Uterus (tissue), 4 donors: ENCODE results near the gene MYH7. TPM values are rescaled to one million over a fixed set of nuclear protein-coding genes. Genes with fewer than 3 reads are reported as not detected.

ENCODE experiments used
- DNase-seq, 2 donors: peaks; one replicate each; pipeline ENCODE4 v3.0.0-alpha.2; 2019 to 2020
- H3K27ac ChIP-seq, 2 donors: fragments of 200-600 bp; sonication (generic); 1 replicate in 1 of 2; 2 replicates in 1 of 2; pipeline ENCODE4 v1.5.1; 2016 to 2018
- H3K27me3 ChIP-seq, 2 donors: fragments of 200-600 bp; sonication (generic); one replicate each; pipeline ENCODE4 v1.5.1; 2018 to 2019; ENCODE audit warnings: control low read depth in 1 of 2
- H3K36me3 ChIP-seq, 2 donors: fragments of 200-600 bp; sonication (generic); one replicate each; pipeline ENCODE4 v1.5.1; 2019; ENCODE audit warnings: control low read depth in 1 of 2
- H3K4me1 ChIP-seq, 2 donors: fragments of 200-600 bp; sonication (generic); one replicate each; pipeline ENCODE4 v1.5.1; 2018 to 2019; ENCODE audit warnings: control low read depth in 1 of 2
- H3K4me3 ChIP-seq, 2 donors: fragments of 200-600 bp; sonication (generic); 1 replicate in 1 of 2; 2 replicates in 1 of 2; pipeline ENCODE4 v1.5.1; 2018 to 2019; ENCODE audit warnings: mild to moderate bottlenecking in 1 of 2
- H3K9me3 ChIP-seq, 2 donors: fragments of 200-600 bp; sonication (generic); one replicate each; pipeline ENCODE4 v1.5.1; 2019; ENCODE audit warnings: control low read depth in 1 of 2
- CTCF ChIP-seq, 4 experiments: fragments of 200-600 bp in 2 of 4; fragments of 450-650 bp in 2 of 4; sonication (generic) in 2 of 4; IDR thresholded peaks; one replicate each; pipeline ENCODE4 v1.5.1; 2016 to 2019; ENCODE audit warnings: antibody characterized with exemption in 4 of 4, mild to moderate bottlenecking in 2 of 4, moderate library complexity in 1 of 4
- POLR2A ChIP-seq, 2 donors: fragments of 450-650 bp; IDR thresholded peaks; one replicate each; pipeline ENCODE4 v1.6.1; 2016; ENCODE audit warnings: antibody characterized with exemption in 2 of 2, mild to moderate bottlenecking in 1 of 2, moderate library complexity in 1 of 2
- intact Hi-C: fragments of 100-400 bp; cut with DNase I; formaldehyde crosslinking; loops from one replicate; pipeline ENCODE4 v1.15.1; 2023; ENCODE audit warnings: low total_unique reads
- total RNA-seq, 4 donors: library from RNA; depleted of rRNA in 3 of 4; stranded (reverse); fragments of >200 nt in 3 of 4; gene quantifications; one replicate each; pipeline versions ENCODE4 v1.1.0 to v1.2.4, GENCODE V29; 2014 to 2023
- donor health status: DM: yes; HTN: yes; CAD: no.

The MYH7 gene
- total RNA-seq, 4 donors from 2014 or later = 1.6 TPM; not detected in 3

DNA sequence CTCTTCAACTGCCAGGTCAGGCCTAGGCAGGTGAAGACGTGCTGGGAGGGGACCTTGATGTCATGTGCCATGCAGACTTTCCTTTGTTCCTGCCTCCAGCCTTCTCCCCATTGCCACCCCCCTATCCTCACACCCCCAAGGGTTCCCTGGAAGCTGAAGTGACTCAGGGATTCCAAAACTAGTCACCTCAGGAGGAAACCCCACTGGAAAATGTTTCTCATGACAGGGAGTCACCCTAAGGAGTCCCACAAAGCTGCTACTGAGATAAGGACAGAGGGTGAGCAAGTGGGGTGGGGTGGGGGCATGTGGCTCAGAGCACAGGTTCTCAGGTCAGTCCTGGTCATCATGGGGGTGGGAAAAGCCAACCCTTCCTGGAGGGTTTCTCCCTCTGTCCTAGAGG is 65.2 kb downstream of the MYH7 start:
- no peaks in the 10 kb centered on the region for H3K27me3 ChIP-seq
- H3K27ac ChIP-seq = no peak overlapping the region
- no peaks in the 10 kb centered on the region for H3K9me3 ChIP-seq
- TF ChIP-seq CTCF (IDR thresholded peaks at IDR 0.05) (no peak), POLR2A (IDR thresholded peaks at IDR 0.05) (no peak)
- H3K36me3 ChIP-seq = no peaks in the 10 kb centered on the region
- H3K4me3 ChIP-seq = no peak overlapping the region
- no peak for DNase-seq
- intact Hi-C loops = no loop called here
- no peaks in the 10 kb centered on the region for H3K4me1 ChIP-seq

DNA sequence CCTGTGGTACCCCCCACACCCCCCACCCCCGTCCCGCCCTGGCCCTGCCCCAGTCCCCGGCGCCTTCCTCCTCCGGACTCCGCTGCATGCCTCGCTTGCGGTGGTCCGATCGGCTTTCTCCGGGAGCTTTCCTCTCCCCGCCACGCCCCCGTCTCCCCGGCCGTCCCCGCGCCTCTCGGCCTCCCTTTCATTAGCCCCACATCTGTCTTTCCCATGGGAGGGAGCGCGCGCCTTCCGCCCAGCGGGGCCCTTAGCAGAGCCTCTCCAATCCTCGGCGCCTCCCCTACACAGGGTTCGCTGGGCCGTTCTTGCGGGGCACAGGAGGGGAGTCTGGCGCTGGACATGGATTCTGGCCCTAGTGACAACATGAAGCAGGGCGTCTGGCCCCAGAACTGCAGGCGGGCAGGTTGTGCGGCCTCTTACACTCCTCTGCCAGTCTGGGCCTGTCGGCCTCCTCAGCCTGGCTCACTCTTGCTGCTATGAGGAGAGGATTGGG is 69.0 kb downstream of the MYH7 start:
- H3K9me3 ChIP-seq = no peaks in the 10 kb centered on the region
- H3K27ac ChIP-seq = peak overlapping the region; percentile 97 to 98
- H3K27me3 ChIP-seq = no peaks in the 10 kb centered on the region
- no peak for TF ChIP-seq POLR2A (IDR thresholded peaks at IDR 0.05)
- TF ChIP-seq CTCF (IDR thresholded peaks at IDR 0.05) = peak in 1 of 4 experiments; percentile 14
- H3K4me1 ChIP-seq = peaks cover 0 to 7% of the 10 kb centered on the region in 2 donors
- DNase-seq = peak; percentile 83
- H3K4me3 ChIP-seq = peak overlapping the region; percentile 60 to 68
- intact Hi-C loops = no loop called here
- H3K36me3 ChIP-seq = no peaks in the 10 kb centered on the region

GRCh38 chr14:23365732-23366425 is 69.6 kb downstream of the MYH7 start:
- Histone ChIP-seq H3K9me3 (no peaks in the 10 kb centered on the region), H3K27me3 (no peaks in the 10 kb centered on the region), H3K4me3 (peak overlapping the region; percentile 60 to 68), H3K36me3 (no peaks in the 10 kb centered on the region), H3K4me1 (peaks cover 0 to 7% of the 10 kb centered on the region in 2 donors), H3K27ac (peak overlapping the region; percentile 97 to 98)
- TF ChIP-seq CTCF (IDR thresholded peaks at IDR 0.05) = no peak
- TF ChIP-seq POLR2A (IDR thresholded peaks at IDR 0.05) = peak; percentile 66 to 69
- intact Hi-C loops = no loop called here
- peak; percentile 75 to 81 for DNase-seq

DNA sequence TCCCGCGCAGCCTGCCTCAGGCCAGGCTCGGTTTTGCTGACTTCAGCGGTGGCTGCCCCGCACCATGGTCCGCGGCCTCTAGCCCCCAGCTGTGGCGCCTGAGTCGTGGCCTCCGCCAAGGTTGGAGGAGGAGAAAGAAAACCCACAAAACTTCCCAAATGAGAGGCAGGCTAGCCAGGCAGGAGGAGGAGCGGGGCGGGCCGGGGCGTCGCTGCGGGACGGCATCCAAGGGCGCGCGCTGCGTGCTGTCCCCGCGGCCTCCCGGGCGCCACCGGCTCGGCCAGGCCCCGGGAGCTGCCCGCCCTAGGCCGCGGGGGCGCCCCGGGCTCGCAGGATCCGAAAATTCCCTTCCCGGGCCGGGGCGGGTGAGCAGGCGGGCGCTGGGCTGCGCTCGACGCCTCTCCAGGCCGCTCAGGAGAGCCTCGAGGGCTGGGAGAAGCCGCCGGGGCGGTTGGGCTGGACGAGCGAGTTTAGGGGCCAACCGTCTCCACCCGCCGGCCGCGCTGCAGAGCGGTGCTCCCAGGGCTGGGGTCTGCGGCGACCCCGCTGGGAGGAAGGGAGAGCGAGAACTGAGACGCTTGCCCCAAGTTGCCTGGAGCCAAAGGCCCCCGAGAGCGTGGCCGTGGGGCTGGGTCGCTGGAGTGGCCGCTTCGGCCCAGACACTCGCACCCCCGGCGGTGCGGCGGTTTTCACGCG is 70.3 kb downstream of the MYH7 start, which contains the start of gene EFS:
Gene EFS, minus strand, starts transcription at position 137 of the 696 bp plus-strand sequence. CDS start 147 bp downstream, outside the sequence.
- Histone ChIP-seq H3K4me3 (peak within 1 kb of the TSS; percentile 60 to 68), H3K27ac (peak within 1 kb of the TSS; percentile 97 to 98), H3K27me3 (no peaks in the 10 kb centered on the region), H3K9me3 (no peaks in the 10 kb centered on the region), H3K4me1 (peaks cover 0 to 7% of the 10 kb centered on the region in 2 donors), H3K36me3 (no peaks in the 10 kb centered on the region)
- intact Hi-C loops = no loop called here
- TF ChIP-seq POLR2A (IDR thresholded peaks at IDR 0.05) = peak in 1 of 2 donors; percentile 26
- no peak for TF ChIP-seq CTCF (IDR thresholded peaks at IDR 0.05)
- peak; percentile 49 to 71 for DNase-seq
